ENCODE data around the gene FAM20C.

FAM20C gene

GRCh38 chr7:265998-266850 lies 73.9 kb downstream of the FAM20C start:
- no peaks in the 10 kb centered on the region for H3K36me3 ChIP-seq (ENCODE audit: insufficient read depth)
- peaks cover 15% of the 10 kb centered on the region for H3K27me3 ChIP-seq (ENCODE audit: insufficient read depth, low read depth)
- H3K9ac ChIP-seq: no peak overlapping the region
- H3K27ac ChIP-seq: no peak overlapping the region
- no peak overlapping the region for H3K4me3 ChIP-seq (IDR thresholded peaks at IDR 0.05; ENCODE audit: insufficient read depth, low read depth, low read length)
- H4K20me1 ChIP-seq (ENCODE audit: insufficient read depth): no peaks in the 10 kb centered on the region
- H3K4me2 ChIP-seq: no peak overlapping the region
- no peak overlapping the region for H2AFZ ChIP-seq (ENCODE audit: low read depth)
- H3K79me2 ChIP-seq (ENCODE audit: insufficient read depth, low read depth): no peaks in the 10 kb centered on the region
- no peak for TF ChIP-seq CTCF (conservative IDR thresholded peaks at IDR 0.05; ENCODE audit: low read depth, low read length)
- no peaks in the 10 kb centered on the region for H3K4me1 ChIP-seq (ENCODE audit: low read depth, poor library complexity, severe bottlenecking)

- Histone ChIP-seq H3K9ac (no peak overlapping the region), H3K4me1 (ENCODE audit: low read depth, poor library complexity, severe bottlenecking) (no peaks in the 10 kb centered on the region), H3K79me2 (ENCODE audit: insufficient read depth, low read depth) (no peaks in the 10 kb centered on the region), H3K4me2 (no peak overlapping the region), H3K36me3 (ENCODE audit: insufficient read depth) (no peaks in the 10 kb centered on the region), H3K4me3 (IDR thresholded peaks at IDR 0.05; ENCODE audit: insufficient read depth, low read depth, low read length) (no peak overlapping the region), H2AFZ (ENCODE audit: low read depth) (no peak overlapping the region), H3K27ac (no peak overlapping the region), H3K27me3 (ENCODE audit: insufficient read depth, low read depth) (peaks cover 18% of the 10 kb centered on the region), H4K20me1 (ENCODE audit: insufficient read depth) (no peaks in the 10 kb centered on the region)
- no peak for TF ChIP-seq CTCF (conservative IDR thresholded peaks at IDR 0.05; ENCODE audit: low read depth, low read length)
Measured at GRCh38 chr7:266851-267840, 74.8 kb downstream of the FAM20C start.

GRCh38 chr7:268991-269390 lies 76.6 kb downstream of the FAM20C start:
- Histone ChIP-seq H3K9ac (no peak overlapping the region), H3K27me3 (ENCODE audit: insufficient read depth, low read depth) (peaks cover 33% of the 10 kb centered on the region), H3K4me3 (IDR thresholded peaks at IDR 0.05; ENCODE audit: insufficient read depth, low read depth, low read length) (no peak overlapping the region), H3K4me1 (ENCODE audit: low read depth, poor library complexity, severe bottlenecking) (no peaks in the 10 kb centered on the region), H4K20me1 (ENCODE audit: insufficient read depth) (no peaks in the 10 kb centered on the region), H3K4me2 (no peak overlapping the region), H3K36me3 (ENCODE audit: insufficient read depth) (no peaks in the 10 kb centered on the region), H3K79me2 (ENCODE audit: insufficient read depth, low read depth) (no peaks in the 10 kb centered on the region), H2AFZ (ENCODE audit: low read depth) (no peak overlapping the region), H3K27ac (no peak overlapping the region)
- no peak for TF ChIP-seq CTCF (conservative IDR thresholded peaks at IDR 0.05; ENCODE audit: low read depth, low read length)

GRCh38 chr7:269721-270120 lies 77.3 kb downstream of the FAM20C start:
- no peak overlapping the region for H3K9ac ChIP-seq
- no peaks in the 10 kb centered on the region for H3K79me2 ChIP-seq (ENCODE audit: insufficient read depth, low read depth)
- no peaks in the 10 kb centered on the region for H3K4me1 ChIP-seq (ENCODE audit: low read depth, poor library complexity, severe bottlenecking)
- TF ChIP-seq CTCF (conservative IDR thresholded peaks at IDR 0.05; ENCODE audit: low read depth, low read length): no peak
- no peaks in the 10 kb centered on the region for H3K36me3 ChIP-seq (ENCODE audit: insufficient read depth)
- H3K27ac ChIP-seq: no peak overlapping the region
- H3K4me2 ChIP-seq: no peak overlapping the region
- no peak overlapping the region for H3K4me3 ChIP-seq (IDR thresholded peaks at IDR 0.05; ENCODE audit: insufficient read depth, low read depth, low read length)
- H3K27me3 ChIP-seq (ENCODE audit: insufficient read depth, low read depth): peaks cover 40% of the 10 kb centered on the region
- H2AFZ ChIP-seq (ENCODE audit: low read depth): no peak overlapping the region
- no peaks in the 10 kb centered on the region for H4K20me1 ChIP-seq (ENCODE audit: insufficient read depth)

Data from KMS-11 (cell line).